Measurements from ENCODE around the gene LRP8. TPM values are rescaled to one million over a fixed set of nuclear protein-coding genes. Genes with fewer than 3 reads are reported as not detected.
A peak's percentile ranks its signal among the peaks of the same experiment; 100 is the strongest.

Gene LRP8
- total RNA-seq, 1 experiment from 2014 or later: 56.3 TPM

DNA sequence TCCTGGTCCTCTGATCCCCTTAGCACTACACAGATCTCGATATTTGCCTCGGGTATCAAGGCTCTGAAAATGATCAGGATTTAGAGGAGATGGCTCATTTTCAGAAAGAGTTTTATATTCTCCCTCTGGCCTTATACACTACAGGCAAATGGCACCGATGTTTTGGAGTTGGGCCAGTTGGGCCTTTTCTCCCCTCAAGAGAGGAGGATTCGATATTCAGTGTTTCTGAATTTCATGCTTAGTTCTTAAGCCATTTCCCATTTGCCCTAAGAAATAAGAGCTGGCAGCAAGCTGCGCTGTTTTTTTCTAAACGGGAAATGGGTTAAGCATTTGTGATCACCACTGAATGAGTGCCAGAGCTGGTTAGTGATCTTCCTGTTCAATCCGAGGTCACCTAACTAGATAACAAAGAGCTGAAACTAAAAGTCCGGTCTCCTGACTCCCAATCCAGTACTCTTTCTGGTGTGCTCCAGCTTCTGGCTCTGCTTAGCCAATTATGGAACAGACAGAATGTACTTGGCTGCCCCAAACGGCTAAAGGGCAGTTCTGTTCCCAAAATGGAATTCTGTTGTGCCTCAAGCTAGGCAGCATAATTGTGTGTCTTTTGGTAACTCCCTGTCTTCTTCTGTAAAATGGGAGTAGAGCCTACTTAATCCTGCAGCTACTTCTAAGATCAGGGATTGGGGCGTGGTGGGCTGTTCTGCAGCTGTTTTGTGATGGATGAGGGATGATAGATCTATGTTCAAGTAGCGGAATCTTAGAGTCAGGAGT lies 132.4 kb downstream of the LRP8 start:
- TF ChIP-seq TCF7L2 (IDR thresholded peaks at IDR 0.05; ENCODE audit: borderline replicate concordance, extremely low read depth, insufficient read depth, insufficient read length) (no peak), CEBPB (IDR thresholded peaks at IDR 0.05; ENCODE audit: low read depth) (no peak), JUND (IDR thresholded peaks at IDR 0.05) (no peak), CTCF (IDR thresholded peaks at IDR 0.05 in 2 of 3, conservative IDR thresholded peaks at IDR 0.05 in 1 of 3; ENCODE audit: borderline replicate concordance in 1 of 3, insufficient read depth in 1 of 3, low read depth in 2 of 3, low read length in 2 of 3) (no peak), EZH2phosphoT487 (IDR thresholded peaks at IDR 0.05; ENCODE audit: borderline replicate concordance) (no peak)
- TF ChIP-seq, protein P1, sequence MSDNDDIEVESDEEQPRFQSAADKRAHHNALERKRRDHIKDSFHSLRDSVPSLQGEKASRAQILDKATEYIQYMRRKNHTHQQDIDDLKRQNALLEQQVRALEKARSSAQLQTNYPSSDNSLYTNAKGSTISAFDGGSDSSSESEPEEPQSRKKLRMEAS (IDR thresholded peaks at IDR 0.05): no peak
- TF ChIP-seq, protein P2, sequence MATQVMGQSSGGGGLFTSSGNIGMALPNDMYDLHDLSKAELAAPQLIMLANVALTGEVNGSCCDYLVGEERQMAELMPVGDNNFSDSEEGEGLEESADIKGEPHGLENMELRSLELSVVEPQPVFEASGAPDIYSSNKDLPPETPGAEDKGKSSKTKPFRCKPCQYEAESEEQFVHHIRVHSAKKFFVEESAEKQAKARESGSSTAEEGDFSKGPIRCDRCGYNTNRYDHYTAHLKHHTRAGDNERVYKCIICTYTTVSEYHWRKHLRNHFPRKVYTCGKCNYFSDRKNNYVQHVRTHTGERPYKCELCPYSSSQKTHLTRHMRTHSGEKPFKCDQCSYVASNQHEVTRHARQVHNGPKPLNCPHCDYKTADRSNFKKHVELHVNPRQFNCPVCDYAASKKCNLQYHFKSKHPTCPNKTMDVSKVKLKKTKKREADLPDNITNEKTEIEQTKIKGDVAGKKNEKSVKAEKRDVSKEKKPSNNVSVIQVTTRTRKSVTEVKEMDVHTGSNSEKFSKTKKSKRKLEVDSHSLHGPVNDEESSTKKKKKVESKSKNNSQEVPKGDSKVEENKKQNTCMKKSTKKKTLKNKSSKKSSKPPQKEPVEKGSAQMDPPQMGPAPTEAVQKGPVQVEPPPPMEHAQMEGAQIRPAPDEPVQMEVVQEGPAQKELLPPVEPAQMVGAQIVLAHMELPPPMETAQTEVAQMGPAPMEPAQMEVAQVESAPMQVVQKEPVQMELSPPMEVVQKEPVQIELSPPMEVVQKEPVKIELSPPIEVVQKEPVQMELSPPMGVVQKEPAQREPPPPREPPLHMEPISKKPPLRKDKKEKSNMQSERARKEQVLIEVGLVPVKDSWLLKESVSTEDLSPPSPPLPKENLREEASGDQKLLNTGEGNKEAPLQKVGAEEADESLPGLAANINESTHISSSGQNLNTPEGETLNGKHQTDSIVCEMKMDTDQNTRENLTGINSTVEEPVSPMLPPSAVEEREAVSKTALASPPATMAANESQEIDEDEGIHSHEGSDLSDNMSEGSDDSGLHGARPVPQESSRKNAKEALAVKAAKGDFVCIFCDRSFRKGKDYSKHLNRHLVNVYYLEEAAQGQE (IDR thresholded peaks at IDR 0.05; ENCODE audit: low read depth): no peak
- H3K4me3 ChIP-seq (replicated peaks in 1 of 2; ENCODE audit: low read depth in 1 of 2, low read length in 2 of 2): no peak overlapping the region
- H3K27ac ChIP-seq (ENCODE audit: low read depth, low read length): no peak overlapping the region
- no peaks in the 10 kb centered on the region for H4K20me1 ChIP-seq (ENCODE audit: insufficient read depth)
- no peaks in the 10 kb centered on the region for H3K9me3 ChIP-seq (ENCODE audit: control insufficient read depth in 1 of 2, insufficient read depth in 1 of 2, low read depth in 1 of 2, low read length in 2 of 2)
- BruUV-seq (replicated peaks): no TSS peak
- H3K27me3 ChIP-seq (ENCODE audit: insufficient read depth, low read length): no peaks in the 10 kb centered on the region
- CTCF ChIA-PET: interaction anchor here (4.7 kb wide), 1 partner anchor 12 kb away, joined by 15 read pairs; no protein-coding TSS in a partner anchor
- no peaks in the 10 kb centered on the region for H3K36me3 ChIP-seq (ENCODE audit: control insufficient read depth in 1 of 2, insufficient read depth in 2 of 2, low read length in 2 of 2)
- POLR2A ChIA-PET: no interaction called here
- peaks cover 18% of the 10 kb centered on the region for H3K79me2 ChIP-seq (ENCODE audit: insufficient read depth, low read length)
- no peak overlapping the region for H3K9ac ChIP-seq (ENCODE audit: low read length)
- H2AFZ ChIP-seq (ENCODE audit: low read depth, low read length, poor library complexity, severe bottlenecking): peak overlapping the region; percentile 83
- H3K4me1 ChIP-seq (ENCODE audit: control insufficient read depth in 1 of 2, insufficient read depth in 2 of 2, low read length in 2 of 2): peaks cover 10 to 24% of the 10 kb centered on the region in 2 experiments
- no peak overlapping the region for H3K4me2 ChIP-seq (ENCODE audit: low read length)
- DNase-seq (ENCODE audit: low read depth, low spot score): no peak
- H3K9me2 ChIP-seq (ENCODE audit: insufficient read depth): no peaks in the 10 kb centered on the region
- intact Hi-C loops (cut with micrococcal nuclease): no loop called here
- ATAC-seq: no peak
- RAD21 ChIA-PET (ENCODE audit: low non-redundant PET in 1 of 2, low total read pairs in 2 of 2, uncharacterized antibody in 2 of 2, unreplicated experiment in 2 of 2): no interaction called here

Other genes with a start within 250 kb of the LRP8 start
- not detected for gene SLC1A7, start 185.4 kb downstream of the LRP8 start, total RNA-seq (2021; ENCODE audit: unreplicated experiment)
- gene CPT2, start 131.2 kb downstream of the LRP8 start, total RNA-seq (2021; ENCODE audit: unreplicated experiment): 18.1 TPM
- gene CZIB, start 107.4 kb downstream of the LRP8 start, total RNA-seq (2021; ENCODE audit: unreplicated experiment): 43.1 TPM
- gene MAGOH, start 89.6 kb downstream of the LRP8 start, total RNA-seq (2021; ENCODE audit: unreplicated experiment): 63.7 TPM
- not detected for gene DMRTB1, start 131.3 kb upstream of the LRP8 start, total RNA-seq (2021; ENCODE audit: unreplicated experiment)